Amniotic stem cell (primary cell): ENCODE measurements around the gene CTCF.

Experiments used
- DNase-seq: peaks from one replicate; lab custom pipeline; 2025; lab: John Stamatoyannopoulos, UW

CTCF gene

GRCh38 chr16:67666032-67666551 lies 103.8 kb downstream of the CTCF start:
- DNase-seq, result no peak

- DNase-seq, result no peak
Measured at GRCh38 chr16:67666559-67667452, 104.5 kb downstream of the CTCF start, which contains the start of the genes C16orf86 and ENKD1. C16orf86 (plus strand) TSS chr16:67666814; CDS start chr16:67666971, 157 bp downstream. ENKD1 (minus strand) TSS chr16:67666750; CDS start chr16:67666442, 308 bp downstream.

GRCh38 chr16:67667453-67667816 lies 105.1 kb downstream of the CTCF start:
- no peak for DNase-seq

- DNase-seq, result peak; percentile 83
Measured at GRCh38 chr16:67667817-67668494, 105.6 kb downstream of the CTCF start.

- no peak for DNase-seq
Measured at GRCh38 chr16:67668495-67669157, 106.3 kb downstream of the CTCF start.

GRCh38 chr16:67669499-67670101 lies 107.3 kb downstream of the CTCF start:
- no peak for DNase-seq

GRCh38 chr16:67672306-67672705 lies 110.0 kb downstream of the CTCF start:
- DNase-seq, result no peak

GRCh38 chr16:67672739-67673662 lies 110.7 kb downstream of the CTCF start:
- DNase-seq, result no peak

GRCh38 chr16:67673712-67674580 lies 111.6 kb downstream of the CTCF start:
- DNase-seq, result no peak

- no peak for DNase-seq
Measured at GRCh38 chr16:67674851-67675578, 112.7 kb downstream of the CTCF start.

- no peak for DNase-seq
Measured at GRCh38 chr16:67675579-67675935, 113.2 kb downstream of the CTCF start.

GRCh38 chr16:67675999-67676398 lies 113.7 kb downstream of the CTCF start:
- no peak for DNase-seq

- DNase-seq, result no peak
Measured at GRCh38 chr16:67676516-67676915, 114.2 kb downstream of the CTCF start.

- DNase-seq, result no peak
Measured at GRCh38 chr16:67676939-67677338, 114.6 kb downstream of the CTCF start.

GRCh38 chr16:67677712-67678111 lies 115.4 kb downstream of the CTCF start:
- DNase-seq, result no peak

- DNase-seq, result no peak
Measured at GRCh38 chr16:67678354-67679023, 116.2 kb downstream of the CTCF start.

- no peak for DNase-seq
Measured at GRCh38 chr16:67679935-67680897, 117.9 kb downstream of the CTCF start.
